A549 (cell line): ENCODE measurements around the gene EML5. TPM values are rescaled to one million over a fixed set of nuclear protein-coding genes. Genes with fewer than 3 reads are reported as not detected.

ENCODE experiments used
- ATAC-seq, 2 experiments: fragments of 200-7000 bp in 1 of 2; fragments of >200 bp in 1 of 2; cut with Nextera tagmentation in 1 of 2; cut with Tn5 transposase in 1 of 2; 3 replicates each; pipeline versions ENCODE4 v1.8.0 to v1.9.1; 2018 to 2020; ENCODE audit warnings: mild to moderate bottlenecking in 1 of 2, moderate library complexity in 1 of 2
- CTCF ChIA-PET: fragments of 300-600 bp; sonication (Branson Sonifier 250); formaldehyde crosslinking; extraction: SDS; loops from one replicate; lab custom pipeline; 2021; ENCODE audit warnings: antibody characterized with exemption, inconsistent platforms; lab: Yijun Ruan, JAX
- POLR2A ChIA-PET: fragments of 350-600 bp; formaldehyde crosslinking; extraction: SDS; loops from one replicate; lab custom pipeline; 2021; ENCODE audit warnings: antibody characterized with exemption, inconsistent platforms; lab: Yijun Ruan, JAX
- DNase-seq, 2 experiments: peaks; one replicate each; pipeline versions ENCODE4 v3.0.0 to v3.0.0-alpha.2; 2011 to 2016; ENCODE audit warnings: low read depth in 1 of 2, low spot score in 1 of 2
- FAIRE-seq: peaks from 2 replicates; lab custom pipeline; 2011; peaks lifted over from hg19 to GRCh38; lab: Jason Lieb, UNC
- H3K27ac ChIP-seq, 2 experiments: fragments of >200 bp; sonication (Bioruptor Twin); formaldehyde crosslinking; 3 replicates each; pipeline ENCODE4 v1.5.1; 2016 to 2017
- H3K4me1 ChIP-seq: fragments of >200 bp; sonication (Bioruptor Twin); formaldehyde crosslinking; 3 replicates; pipeline ENCODE4 v1.6.1; 2016
- H3K4me2 ChIP-seq: fragments of >200 bp; sonication (Bioruptor Twin); formaldehyde crosslinking; 3 replicates; pipeline ENCODE4 v1.6.1; 2016
- H3K4me3 ChIP-seq: fragments of >200 bp; sonication (Bioruptor Twin); formaldehyde crosslinking; 3 replicates; pipeline ENCODE4 v1.5.1; 2016
- H3K9me3 ChIP-seq: fragments of >200 bp; sonication (Bioruptor Twin); formaldehyde crosslinking; 3 replicates; pipeline ENCODE4 v1.6.1; 2016
- BHLHE40 ChIP-seq: IDR thresholded peaks from 2 replicates; pipeline ENCODE4 v1.6.1; 2012; ENCODE audit warnings: low read depth, low read length, inconsistent platforms
- CBX8 ChIP-seq: fragments of 200-600 bp; sonication (generic); IDR thresholded peaks from 2 replicates; pipeline ENCODE4 v1.6.1; 2016
- CEBPB ChIP-seq, 2 experiments: fragments of >200 bp in 1 of 2; sonication (Bioruptor Twin) in 1 of 2; formaldehyde crosslinking in 1 of 2; IDR thresholded peaks; 2 replicates each; pipeline ENCODE4 v1.6.1; 2012 to 2016
- CTCF ChIP-seq: fragments of >200 bp; sonication (Bioruptor Twin); formaldehyde crosslinking; IDR thresholded peaks from 3 replicates; pipeline ENCODE4 v1.5.1; 2016
- E2F6 ChIP-seq: IDR thresholded peaks from 2 replicates; pipeline ENCODE4 v1.6.1; 2012; ENCODE audit warnings: low read depth, borderline replicate concordance
- EP300 ChIP-seq, 2 experiments: fragments of >200 bp; sonication (Bioruptor Twin); formaldehyde crosslinking; IDR thresholded peaks; 2 replicates in 1 of 2; 3 replicates in 1 of 2; pipeline ENCODE4 v1.6.1; 2016 to 2017
- ESRRA ChIP-seq: fragments of 150-350 bp; IDR thresholded peaks from 2 replicates; pipeline ENCODE4 v1.6.1; 2014; ENCODE audit warnings: mild to moderate bottlenecking, low read length, borderline replicate concordance
- FOSB ChIP-seq: fragments of 250-450 bp; sonication (Bioruptor Pico); IDR thresholded peaks from 2 replicates; pipeline ENCODE4 v1.5.0; 2020; ENCODE audit warnings: mild to moderate bottlenecking, moderate library complexity
- FOXS1 ChIP-seq: fragments of 250-450 bp; sonication (Bioruptor Pico); IDR thresholded peaks from 2 replicates; pipeline ENCODE4 v1.5.0; 2020; ENCODE audit warnings: mild to moderate bottlenecking, moderate library complexity
- GATA3 ChIP-seq: IDR thresholded peaks from 2 replicates; pipeline ENCODE4 v1.6.1; 2012; ENCODE audit warnings: borderline replicate concordance
- HDAC2 ChIP-seq: fragments of 200-600 bp; sonication (generic); IDR thresholded peaks from 2 replicates; pipeline ENCODE4 v1.6.1; 2016
- KDM1A ChIP-seq: fragments of 200-600 bp; sonication (generic); IDR thresholded peaks from 2 replicates; pipeline ENCODE4 v1.6.1; 2016; ENCODE audit warnings: low read depth, mild to moderate bottlenecking
- KDM5A ChIP-seq: fragments of 200-600 bp; sonication (generic); IDR thresholded peaks from 2 replicates; pipeline ENCODE4 v1.6.1; 2016; ENCODE audit warnings: antibody characterized with exemption, mild to moderate bottlenecking
- MAZ ChIP-seq: fragments of 150-350 bp; IDR thresholded peaks from 2 replicates; pipeline ENCODE4 v1.6.1; 2014; ENCODE audit warnings: antibody characterized with exemption, low read depth, low read length, borderline replicate concordance
- NFE2L2 ChIP-seq: fragments of 150-350 bp; conservative IDR thresholded peaks from 2 replicates; pipeline ENCODE4 v1.6.1; 2014; ENCODE audit warnings: low read length
- RCOR1 ChIP-seq: fragments of 150-350 bp; IDR thresholded peaks from 2 replicates; pipeline ENCODE4 v1.6.1; 2014; ENCODE audit warnings: antibody characterized with exemption, low read length, low read depth
- REST ChIP-seq: fragments of 200-600 bp; sonication (generic); IDR thresholded peaks from 2 replicates; pipeline ENCODE4 v1.6.1; 2016; ENCODE audit warnings: antibody characterized with exemption, mild to moderate bottlenecking, moderate library complexity
- RFX5 ChIP-seq: fragments of 450-650 bp; IDR thresholded peaks from 2 replicates; pipeline ENCODE4 v1.7.1; 2014; ENCODE audit warnings: antibody characterized with exemption, mild to moderate bottlenecking, moderate library complexity
- RNF2 ChIP-seq: fragments of 200-600 bp; sonication (generic); IDR thresholded peaks from 2 replicates; pipeline ENCODE4 v1.6.1; 2016; ENCODE audit warnings: low read depth, mild to moderate bottlenecking, antibody characterized with exemption, moderate library complexity, borderline replicate concordance
- SMC3 ChIP-seq: fragments of >200 bp; sonication (Bioruptor Twin); formaldehyde crosslinking; IDR thresholded peaks from 3 replicates; pipeline ENCODE4 v1.6.1; 2018; ENCODE audit warnings: inconsistent platforms
- TFCP2L1 ChIP-seq: fragments of 250-450 bp; sonication (Bioruptor Pico); IDR thresholded peaks from 2 replicates; pipeline ENCODE4 v1.5.0; 2021; ENCODE audit warnings: mild to moderate bottlenecking
- ZC3H11A ChIP-seq: fragments of 450-650 bp; IDR thresholded peaks from 2 replicates; pipeline ENCODE4 v1.6.1; 2014; ENCODE audit warnings: antibody characterized with exemption, mild to moderate bottlenecking
- ZNF302 ChIP-seq: fragments of 250-450 bp; sonication (Bioruptor Pico); IDR thresholded peaks from 2 replicates; pipeline ENCODE4 v1.9.0; 2021; ENCODE audit warnings: inconsistent platforms, mild to moderate bottlenecking, moderate library complexity
- WGBS: methylation state at CpG from one replicate; pipeline ENCODE4 v1.1.6; 2017; ENCODE audit errors: missing lambda C conversion rate; 5-methylcytosine and 5-hydroxymethylcytosine counted together
- polyA plus RNA-seq, 4 experiments: library from polyadenylated mRNA; depleted of rRNA in 3 of 4; stranded (reverse); fragments of >200 nt; fragmentation: RNase III in 1 of 4; extraction: RNeasy Plus Mini Kit Qiagen cat#74134 plus additional on column Dnase treatment in 1 of 4; gene quantifications; 2 replicates in 3 of 4; 3 replicates in 1 of 4; pipeline ENCODE4 v1.2.3, GENCODE V29; 2011 to 2017
- TF ChIP-seq, protein P1 (sequence below): fragments of 150-350 bp; IDR thresholded peaks from 2 replicates; pipeline ENCODE4 v1.6.1; 2014; ENCODE audit warnings: low read depth, mild to moderate bottlenecking, low read length
- TF ChIP-seq, protein P2 (sequence below): IDR thresholded peaks from 2 replicates; pipeline ENCODE4 v1.6.1; 2012
- TF ChIP-seq, protein P3 (sequence below): fragments of 250-450 bp; sonication (Bioruptor Pico); IDR thresholded peaks from 2 replicates; pipeline ENCODE4 v1.5.0; 2021; ENCODE audit warnings: mild to moderate bottlenecking, moderate library complexity, borderline replicate concordance

EML5 gene
- polyA plus RNA-seq, 2 of the 4 experiments (the other 2 are of a cell fraction) = 0.44 to 0.62 TPM

DNA sequence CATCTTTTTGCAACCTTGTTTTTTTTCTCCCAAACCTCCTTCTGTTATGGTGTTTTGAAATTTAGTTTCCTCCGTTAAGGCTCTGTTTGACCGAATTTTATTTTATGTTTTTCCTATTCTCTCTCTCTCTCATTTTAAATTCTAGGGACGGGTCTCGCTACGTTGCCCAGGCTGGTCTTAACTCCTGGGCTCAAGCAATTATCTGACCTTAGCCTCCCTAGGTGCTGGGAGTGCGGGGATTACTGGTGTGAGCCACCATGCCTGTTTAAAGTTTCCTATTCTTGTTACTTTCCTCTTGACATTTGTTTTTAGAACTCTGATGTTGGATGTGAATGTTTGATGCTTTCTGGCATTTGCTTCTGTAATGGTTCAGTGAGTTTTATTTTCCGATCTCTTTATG is 228.9 kb downstream of the EML5 start:
- Histone ChIP-seq H3K9me3 (no peaks in the 10 kb centered on the region), H3K4me3 (peak overlapping the region; percentile 87), H3K4me2 (peak overlapping the region; percentile 81)
- ATAC-seq (no peak), FAIRE-seq (no peak), DNase-seq (no peak)
- ChIA-PET POLR2A (no interaction called here), CTCF (no interaction called here)
- no peak for TF ChIP-seq ZNF302
- no peak for TF ChIP-seq NFE2L2
- no peak for TF ChIP-seq RNF2
- no peak for TF ChIP-seq CTCF
- TF ChIP-seq CEBPB (IDR thresholded peaks at IDR 0.05) = no peak
- TF ChIP-seq FOSB = no peak
- TF ChIP-seq MAZ = no peak
- TF ChIP-seq, all 56 proteins: peak for 0
- H3K27ac ChIP-seq = peak overlapping the region; percentile 94 to 95
- WGBS = 11% methylated on average over 7 of the region's 7 CpGs
- H3K4me1 ChIP-seq = peaks cover 20% of the 10 kb centered on the region

GRCh38 chr14:88562831-88563686 is 229.7 kb downstream of the EML5 start, which contains the start of gene ZC3H14:
ZC3H14 (plus strand) TSS chr14:88563037; CDS start chr14:88563134, 97 bp downstream.
- Histone ChIP-seq H3K4me2 (peak within 1 kb of the TSS; percentile 90), H3K27ac (peak within 1 kb of the TSS; percentile 94 to 95), H3K9me3 (no peaks in the 10 kb centered on the region), H3K4me3 (peak within 1 kb of the TSS; percentile 87), H3K4me1 (peaks cover 20% of the 10 kb centered on the region)
- ChIA-PET POLR2A (interaction anchor here (0.6 kb wide), 1 partner anchor 228 kb away, joined by 4 read pairs; no protein-coding TSS in a partner anchor), CTCF (no interaction called here)
- 1% methylated on average over 18 of the region's 99 CpGs for WGBS
- ATAC-seq (peak; percentile 93 to 96), DNase-seq (peak; percentile 82 to 91), FAIRE-seq (no peak)
- TF ChIP-seq BHLHE40 = no peak
- TF ChIP-seq, protein P1, sequence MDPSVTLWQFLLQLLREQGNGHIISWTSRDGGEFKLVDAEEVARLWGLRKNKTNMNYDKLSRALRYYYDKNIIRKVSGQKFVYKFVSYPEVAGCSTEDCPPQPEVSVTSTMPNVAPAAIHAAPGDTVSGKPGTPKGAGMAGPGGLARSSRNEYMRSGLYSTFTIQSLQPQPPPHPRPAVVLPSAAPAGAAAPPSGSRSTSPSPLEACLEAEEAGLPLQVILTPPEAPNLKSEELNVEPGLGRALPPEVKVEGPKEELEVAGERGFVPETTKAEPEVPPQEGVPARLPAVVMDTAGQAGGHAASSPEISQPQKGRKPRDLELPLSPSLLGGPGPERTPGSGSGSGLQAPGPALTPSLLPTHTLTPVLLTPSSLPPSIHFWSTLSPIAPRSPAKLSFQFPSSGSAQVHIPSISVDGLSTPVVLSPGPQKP = no peak
- no peak for TF ChIP-seq REST
- peak; percentile 78; the same call in 1 of the 2 replicates for TF ChIP-seq E2F6
- no peak for TF ChIP-seq KDM5A
- no peak for TF ChIP-seq FOXS1 (CRISPR knock-in tag)
- no peak for TF ChIP-seq HDAC2
- no peak for TF ChIP-seq FOSB
- no peak for TF ChIP-seq ZC3H11A
- TF ChIP-seq ESRRA = no peak
- TF ChIP-seq CBX8 = no peak
- no peak for TF ChIP-seq RCOR1
- TF ChIP-seq, protein P2, sequence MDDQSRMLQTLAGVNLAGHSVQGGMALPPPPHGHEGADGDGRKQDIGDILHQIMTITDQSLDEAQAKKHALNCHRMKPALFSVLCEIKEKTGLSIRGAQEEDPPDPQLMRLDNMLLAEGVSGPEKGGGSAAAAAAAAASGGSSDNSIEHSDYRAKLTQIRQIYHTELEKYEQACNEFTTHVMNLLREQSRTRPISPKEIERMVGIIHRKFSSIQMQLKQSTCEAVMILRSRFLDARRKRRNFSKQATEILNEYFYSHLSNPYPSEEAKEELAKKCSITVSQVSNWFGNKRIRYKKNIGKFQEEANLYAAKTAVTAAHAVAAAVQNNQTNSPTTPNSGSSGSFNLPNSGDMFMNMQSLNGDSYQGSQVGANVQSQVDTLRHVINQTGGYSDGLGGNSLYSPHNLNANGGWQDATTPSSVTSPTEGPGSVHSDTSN = no peak
- TF ChIP-seq TFCP2L1 (CRISPR knock-in tag) = peak; percentile 80; the same call in 1 of the 2 replicates
- TF ChIP-seq KDM1A = no peak
- no peak; the same call in 1 of the 2 replicates for TF ChIP-seq MAZ
- TF ChIP-seq GATA3 = no peak
- TF ChIP-seq, protein P3, sequence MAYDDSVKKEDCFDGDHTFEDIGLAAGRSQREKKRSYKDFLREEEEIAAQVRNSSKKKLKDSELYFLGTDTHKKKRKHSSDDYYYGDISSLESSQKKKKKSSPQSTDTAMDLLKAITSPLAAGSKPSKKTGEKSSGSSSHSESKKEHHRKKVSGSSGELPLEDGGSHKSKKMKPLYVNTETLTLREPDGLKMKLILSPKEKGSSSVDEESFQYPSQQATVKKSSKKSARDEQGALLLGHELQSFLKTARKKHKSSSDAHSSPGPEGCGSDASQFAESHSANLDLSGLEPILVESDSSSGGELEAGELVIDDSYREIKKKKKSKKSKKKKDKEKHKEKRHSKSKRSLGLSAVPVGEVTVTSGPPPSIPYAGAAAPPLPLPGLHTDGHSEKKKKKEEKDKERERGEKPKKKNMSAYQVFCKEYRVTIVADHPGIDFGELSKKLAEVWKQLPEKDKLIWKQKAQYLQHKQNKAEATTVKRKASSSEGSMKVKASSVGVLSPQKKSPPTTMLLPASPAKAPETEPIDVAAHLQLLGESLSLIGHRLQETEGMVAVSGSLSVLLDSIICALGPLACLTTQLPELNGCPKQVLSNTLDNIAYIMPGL (CRISPR knock-in tag) = no peak
- TF ChIP-seq EP300 (IDR thresholded peaks at IDR 0.05) = no peak
- no peak for TF ChIP-seq RNF2
- no peak for TF ChIP-seq RFX5
- no peak; the same call in 2 of the 3 replicates for TF ChIP-seq SMC3
